Transverse colon (tissue), 1 donor: ENCODE results near the gene MPL.

Experiments used
- EP300 ChIP-seq: sonication (generic); formaldehyde crosslinking; IDR thresholded peaks from one replicate; pipeline ENCODE4 v1.6.1; 2017; ENCODE audit warnings: antibody characterized with exemption, low read depth
- POLR2A ChIP-seq: fragments of 450-650 bp; IDR thresholded peaks from one replicate; pipeline ENCODE4 v1.6.1; 2016; ENCODE audit warnings: antibody characterized with exemption, mild to moderate bottlenecking, moderate library complexity

DNA sequence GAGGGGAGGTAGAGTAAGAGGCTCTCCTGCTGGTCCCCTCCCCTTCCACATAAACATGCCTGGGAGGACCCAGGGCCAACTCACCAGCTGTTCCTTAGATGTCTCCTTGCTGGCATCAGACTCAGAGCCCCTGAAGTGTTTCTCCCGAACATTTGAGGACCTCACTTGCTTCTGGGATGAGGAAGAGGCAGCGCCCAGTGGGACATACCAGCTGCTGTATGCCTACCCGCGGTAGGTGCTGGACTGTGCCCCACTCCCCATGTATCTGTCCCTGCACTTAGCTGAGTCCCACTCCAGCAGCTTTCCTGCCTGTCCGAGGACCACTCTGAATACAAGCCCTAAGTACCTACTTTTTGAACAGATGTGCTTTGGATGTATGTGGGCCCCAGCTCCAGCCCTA lies 383 bp downstream of the MPL start:
- TF ChIP-seq EP300 (no peak), POLR2A (no peak)
